ENCODE measurements around the gene DUSP9.
A peak's percentile ranks its signal among the peaks of the same experiment; 100 is the strongest.

DUSP9 gene

DNA sequence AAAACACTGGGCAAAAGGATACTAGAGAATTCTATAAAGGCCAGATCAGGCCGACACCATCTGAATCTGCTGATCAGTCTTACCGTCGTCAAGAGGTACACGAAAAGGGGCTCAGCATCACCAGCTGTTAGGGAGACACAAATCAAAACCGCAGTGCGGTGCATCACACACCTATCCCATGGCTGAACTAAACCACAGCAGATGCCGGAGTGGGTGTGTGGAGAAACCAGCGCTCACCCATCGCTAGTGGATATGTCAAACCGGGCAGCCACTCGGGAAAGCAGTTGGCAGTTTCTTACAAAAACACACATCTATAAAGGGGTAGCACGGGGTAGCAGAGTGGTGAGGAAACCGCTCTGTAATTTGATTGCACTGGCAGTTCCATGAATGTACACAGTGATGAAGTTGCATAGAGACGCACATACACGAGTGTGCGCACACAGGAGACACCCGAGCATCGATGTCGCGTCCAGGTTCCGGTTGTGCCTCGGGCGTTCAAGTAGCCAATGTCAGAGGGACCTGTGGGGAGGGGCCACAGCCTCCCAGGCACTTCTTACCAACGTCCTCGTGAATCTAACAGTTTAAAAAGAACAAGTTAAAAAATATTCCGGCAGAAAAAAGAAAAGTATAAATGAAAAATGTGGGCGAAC, 24.9 kb upstream of the DUSP9 start:
- no peak for DNase-seq (ENCODE audit: low spot score)

DNA sequence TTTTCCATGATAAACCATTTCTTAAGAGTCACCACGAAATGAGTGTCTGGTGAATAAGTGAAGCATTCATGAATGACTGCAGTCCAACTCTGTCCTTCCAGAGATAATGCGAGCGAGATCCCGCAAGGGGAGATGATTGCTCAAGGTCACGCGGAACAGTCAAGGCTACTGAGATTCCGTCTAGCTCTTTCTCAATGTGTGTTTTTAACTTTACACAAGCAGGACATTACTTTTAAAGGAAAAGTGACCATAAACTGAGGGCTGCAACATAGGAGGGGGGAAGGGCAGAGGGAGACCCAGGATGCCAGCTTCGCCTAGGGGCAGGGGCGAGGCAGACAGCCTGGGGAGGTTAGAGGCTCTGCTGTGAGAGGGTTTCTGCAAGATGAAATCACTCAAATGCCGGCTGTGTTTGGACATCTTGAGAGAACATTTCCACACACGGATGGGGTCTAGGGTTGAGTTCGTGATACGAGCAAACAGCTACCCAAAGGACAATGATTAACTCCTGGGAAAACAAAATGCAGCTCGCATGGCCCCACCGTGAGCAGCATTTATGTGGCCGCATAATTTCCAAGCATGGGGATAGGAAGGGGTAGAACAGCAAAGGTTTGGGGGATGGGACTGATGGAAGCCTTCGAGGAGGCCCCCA, 24.2 kb upstream of the DUSP9 start:
- DNase-seq (ENCODE audit: low spot score), result no peak

DNA sequence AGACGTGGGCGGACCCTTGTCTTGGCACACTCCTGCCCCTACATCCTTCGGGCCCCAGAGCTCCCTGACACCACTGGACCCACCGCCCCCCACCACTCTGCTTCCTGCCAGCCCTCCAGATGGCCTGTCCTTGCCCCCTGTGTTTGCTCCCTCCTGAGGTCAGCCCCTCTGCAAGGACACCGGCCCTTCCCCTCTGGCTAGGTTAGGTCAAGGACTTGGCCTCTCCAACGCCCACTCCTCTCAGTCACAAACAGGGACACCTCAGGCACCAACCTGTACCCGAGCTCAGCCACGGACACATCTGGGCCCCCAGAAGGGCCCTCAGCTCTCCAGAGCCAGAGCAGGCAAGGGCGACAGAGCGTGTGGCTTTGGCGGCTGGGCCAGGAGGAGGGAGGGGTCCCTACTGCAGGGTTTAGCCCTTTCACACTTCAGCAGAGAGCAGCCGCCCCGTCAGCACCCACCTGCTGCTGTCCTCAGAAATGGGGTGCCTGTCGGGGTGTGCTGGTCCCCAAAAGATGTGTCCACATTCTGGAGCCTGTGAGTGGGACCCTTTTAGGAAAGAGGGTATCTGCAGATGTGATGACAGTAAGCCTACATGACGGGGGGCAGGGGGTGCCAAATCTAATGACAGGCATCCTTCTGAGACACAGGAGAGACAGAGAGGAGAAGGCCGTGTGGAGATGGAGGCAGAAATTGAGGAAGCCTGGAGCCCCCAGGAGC, 23.5 kb upstream of the DUSP9 start:
- no peak for DNase-seq (ENCODE audit: low spot score)

DNA sequence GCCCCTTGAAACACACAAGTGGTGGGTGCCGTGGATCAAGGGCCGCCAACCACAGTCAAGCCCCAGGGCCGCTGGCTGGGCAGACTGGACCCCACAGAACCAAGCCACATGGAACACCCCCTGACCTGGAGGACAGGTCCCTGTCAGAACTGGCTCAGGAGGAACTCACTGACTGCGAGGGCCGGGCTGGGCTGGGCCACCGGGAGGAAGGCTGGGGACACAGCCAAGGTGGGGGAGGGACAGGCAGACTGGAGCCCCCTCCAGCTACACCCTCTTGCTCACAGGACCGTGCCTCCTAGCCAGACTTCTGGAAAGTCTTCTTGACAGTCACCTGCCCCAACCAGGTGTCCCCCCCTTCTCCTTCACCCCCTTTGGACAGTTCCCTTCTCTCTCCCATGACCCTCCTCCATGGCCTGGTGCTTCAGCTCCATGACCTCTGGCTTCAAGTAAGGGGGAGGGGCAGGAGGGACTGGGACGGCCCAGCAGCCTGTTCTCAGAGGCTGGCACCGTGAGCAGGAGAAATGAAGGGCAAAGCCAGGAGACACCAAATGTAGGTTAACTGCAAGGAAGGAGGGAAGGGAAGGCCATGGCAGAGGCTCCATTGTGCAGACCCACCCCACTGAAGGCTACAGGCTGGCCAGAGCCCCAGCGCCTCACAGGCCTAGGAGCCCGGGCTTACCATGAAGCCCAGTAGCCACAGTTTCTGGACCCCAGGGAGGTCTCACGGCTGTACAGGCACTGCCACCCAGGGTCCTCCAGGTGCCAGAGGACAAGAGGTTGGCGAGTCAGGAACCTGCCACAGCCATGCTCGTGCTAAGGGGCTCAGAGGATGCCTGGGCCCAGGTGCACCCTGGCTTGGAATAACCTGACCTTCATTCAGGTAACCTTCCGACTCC, 22.6 kb upstream of the DUSP9 start:
- no peak for DNase-seq (ENCODE audit: low spot score)

DNA sequence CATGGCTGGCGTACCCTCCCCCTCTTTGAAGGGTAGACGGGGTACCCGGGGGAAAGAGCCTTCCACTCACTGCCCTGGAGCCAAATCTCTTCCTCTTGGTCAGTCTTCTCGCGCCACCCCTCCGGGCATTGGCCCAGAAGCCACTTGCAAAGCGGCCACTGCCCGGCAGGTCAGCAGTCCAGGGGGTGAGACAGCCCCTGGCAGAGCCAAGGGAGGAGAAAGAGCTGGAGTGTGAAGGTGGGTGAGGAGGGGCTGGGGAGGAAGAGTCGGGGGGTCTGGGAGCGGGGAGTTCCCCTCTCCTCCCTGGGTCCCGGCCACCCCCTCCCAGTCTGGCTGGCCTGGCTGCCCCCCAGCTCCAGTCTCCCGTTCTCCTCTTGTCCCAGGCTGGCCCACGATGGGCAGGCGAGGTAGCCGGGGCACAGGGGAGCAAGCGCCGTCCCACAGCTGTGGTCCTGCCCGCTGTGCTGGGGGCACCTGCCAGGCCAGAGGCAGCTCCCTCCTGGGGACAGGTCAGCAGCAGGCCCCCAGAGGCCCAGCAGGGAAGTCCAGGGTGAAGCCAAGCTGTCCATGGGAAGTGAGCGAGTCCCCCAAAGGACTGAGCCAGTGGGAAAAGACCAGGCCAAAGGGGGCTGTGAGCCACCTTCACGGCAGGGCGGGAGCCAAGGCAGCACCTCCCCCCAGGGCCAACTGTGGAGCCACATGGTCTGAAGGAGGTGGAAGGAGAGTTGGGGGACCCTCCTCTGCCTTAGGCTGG, 21.6 kb upstream of the DUSP9 start:
- no peak for DNase-seq (ENCODE audit: low spot score)

DNA sequence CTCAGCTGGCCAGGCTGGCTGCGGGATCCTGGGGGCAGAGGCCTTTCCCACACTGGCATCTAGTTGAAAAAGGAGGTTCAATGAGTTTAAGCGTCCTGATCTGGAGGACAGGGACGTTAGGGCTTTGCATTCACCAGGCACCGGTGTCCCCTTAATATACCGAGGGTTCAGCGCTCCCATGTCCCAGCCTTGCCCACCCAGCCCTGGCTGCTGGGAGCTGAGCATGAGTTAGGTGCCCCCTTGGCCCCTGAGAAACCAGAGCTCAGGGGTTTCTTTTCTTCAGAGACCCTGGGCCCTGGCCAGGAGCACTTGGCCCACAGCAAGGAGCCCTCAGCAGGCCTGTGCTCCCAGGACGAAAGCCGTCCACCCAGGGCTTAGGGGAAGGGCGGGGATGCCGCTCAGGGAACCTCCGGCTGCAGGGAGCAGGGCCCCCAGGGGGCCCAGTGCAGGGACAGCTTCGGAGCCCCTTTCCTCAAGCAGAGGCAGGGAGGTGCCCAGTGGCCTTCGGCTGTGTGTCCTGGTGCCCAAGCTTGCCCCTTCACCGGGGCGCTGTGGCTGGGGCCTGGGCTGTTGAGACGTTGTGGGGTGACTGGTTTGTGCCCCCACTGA, 20.9 kb upstream of the DUSP9 start:
- DNase-seq (ENCODE audit: low spot score), result no peak

DNA sequence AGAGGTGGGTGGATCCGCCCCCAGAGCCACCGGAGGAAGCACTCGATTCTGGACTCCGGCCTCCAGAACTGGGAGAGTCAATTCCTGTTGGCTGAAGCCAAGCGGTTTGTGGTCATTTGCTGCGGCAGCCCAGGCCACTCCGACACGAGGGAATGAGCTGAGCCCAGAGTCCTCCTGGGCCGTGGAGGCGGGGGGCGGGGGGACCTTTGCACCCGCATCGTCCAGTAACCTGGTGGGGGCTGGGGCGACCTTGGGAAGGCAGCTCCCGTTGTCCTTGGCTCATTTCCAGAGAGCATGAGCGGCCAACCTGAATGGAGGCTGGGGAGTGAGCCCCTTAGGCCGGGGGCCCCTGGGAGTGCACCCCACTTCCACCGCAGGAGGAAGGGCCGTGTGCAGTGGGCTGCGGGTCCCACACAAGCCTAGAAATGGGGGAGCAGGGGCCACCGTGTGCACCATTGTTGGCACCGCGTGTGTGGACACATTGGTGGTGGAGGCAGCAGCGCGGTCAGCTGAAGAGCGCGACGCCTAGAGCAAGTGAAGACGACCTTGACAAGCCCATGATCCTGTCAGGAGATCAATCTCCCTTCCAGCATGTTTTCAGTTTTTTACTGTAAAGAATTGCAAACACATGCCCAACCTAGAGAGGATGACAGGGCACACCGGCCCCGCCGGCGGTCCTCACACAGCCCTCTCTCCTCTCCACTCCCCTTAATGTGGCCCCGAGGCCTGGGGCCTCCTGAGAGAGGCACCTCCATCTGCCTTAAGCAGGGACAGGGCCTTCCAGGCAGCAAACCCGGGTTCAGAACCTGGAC, 19.9 kb upstream of the DUSP9 start:
- no peak for DNase-seq (ENCODE audit: low spot score)

DNA sequence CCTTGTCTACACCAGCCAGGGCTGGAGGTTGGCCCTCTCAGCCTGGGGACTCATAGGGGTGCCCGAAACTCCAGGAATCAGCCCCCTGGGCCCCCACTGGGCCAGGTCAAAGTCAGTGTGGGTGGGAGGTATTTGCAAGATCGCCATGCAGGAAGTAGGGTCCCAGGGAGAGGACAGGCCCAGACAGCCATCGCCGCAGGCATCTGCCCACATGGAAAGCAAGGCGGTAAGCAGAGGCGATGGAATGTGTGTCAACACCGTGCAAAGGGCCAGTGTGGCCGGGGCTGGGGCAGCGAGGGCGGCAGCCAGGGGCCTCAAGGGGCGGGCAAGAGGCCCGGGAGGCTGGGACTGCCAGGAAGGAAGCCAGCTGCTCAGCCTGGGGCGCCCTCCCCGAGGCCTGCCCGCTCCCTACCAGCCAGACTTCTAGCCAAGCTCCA, 19.3 kb upstream of the DUSP9 start:
- DNase-seq (ENCODE audit: low spot score), result no peak

DNA sequence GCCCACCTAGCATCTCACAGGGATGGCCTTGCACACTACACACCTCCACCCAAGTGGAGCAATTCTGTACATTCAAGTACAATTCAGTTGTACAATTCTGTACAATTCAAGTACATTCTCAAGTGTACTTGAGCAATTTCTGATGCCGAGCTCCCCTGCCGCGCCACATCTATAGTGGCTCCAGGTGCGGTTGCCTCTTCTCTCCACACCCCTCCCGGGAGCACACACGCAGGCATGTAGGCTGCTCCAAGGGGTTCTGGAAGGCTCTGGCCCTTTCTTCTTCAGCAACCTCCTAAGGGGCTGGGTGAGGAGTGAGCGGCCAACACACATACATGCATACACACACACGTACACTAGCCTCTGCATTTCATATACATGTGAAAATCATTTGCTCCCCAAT, 18.9 kb upstream of the DUSP9 start:
- no peak for DNase-seq (ENCODE audit: low spot score)

DNA sequence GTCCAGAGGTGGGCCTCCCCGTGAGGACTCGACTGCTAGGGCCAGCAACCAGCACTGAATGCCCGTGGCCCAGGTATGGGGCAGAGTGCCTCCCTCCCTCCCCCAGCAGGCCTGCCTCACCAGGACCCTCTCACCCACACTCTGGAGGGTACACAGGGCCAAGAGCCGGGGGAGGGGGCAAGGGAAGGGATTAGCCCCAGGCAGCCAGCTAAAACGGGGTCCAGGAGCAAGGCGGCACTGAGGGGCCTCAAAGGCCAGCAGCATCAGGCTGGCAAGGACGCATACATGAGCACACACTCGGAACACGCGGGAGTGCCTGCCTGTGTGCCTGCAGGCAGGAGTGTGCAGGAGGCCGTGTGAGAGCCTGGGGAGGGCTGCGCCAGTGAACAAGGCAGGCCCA, 18.3 kb upstream of the DUSP9 start:
- no peak for DNase-seq (ENCODE audit: low spot score)

DNA sequence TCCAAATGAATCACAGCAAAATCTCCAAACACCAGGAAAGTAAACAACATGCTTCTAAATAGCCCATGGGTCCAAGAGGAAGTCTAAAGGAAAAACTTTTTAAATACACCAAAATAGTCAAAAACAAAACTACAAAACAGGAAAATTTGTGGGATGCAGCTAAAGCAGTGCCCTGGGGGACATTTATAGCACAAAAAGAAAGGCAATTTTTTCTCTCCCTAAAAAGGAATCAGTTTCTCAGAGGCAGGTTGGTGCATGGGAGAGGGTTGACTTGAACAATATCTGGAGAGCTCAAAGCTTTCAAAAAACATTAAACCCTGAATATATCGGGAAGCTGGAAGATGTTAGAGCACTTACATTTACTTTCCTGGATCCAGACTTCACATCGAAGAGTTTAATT, 15.7 kb upstream of the DUSP9 start:
- no peak for DNase-seq (ENCODE audit: low spot score)

DNA sequence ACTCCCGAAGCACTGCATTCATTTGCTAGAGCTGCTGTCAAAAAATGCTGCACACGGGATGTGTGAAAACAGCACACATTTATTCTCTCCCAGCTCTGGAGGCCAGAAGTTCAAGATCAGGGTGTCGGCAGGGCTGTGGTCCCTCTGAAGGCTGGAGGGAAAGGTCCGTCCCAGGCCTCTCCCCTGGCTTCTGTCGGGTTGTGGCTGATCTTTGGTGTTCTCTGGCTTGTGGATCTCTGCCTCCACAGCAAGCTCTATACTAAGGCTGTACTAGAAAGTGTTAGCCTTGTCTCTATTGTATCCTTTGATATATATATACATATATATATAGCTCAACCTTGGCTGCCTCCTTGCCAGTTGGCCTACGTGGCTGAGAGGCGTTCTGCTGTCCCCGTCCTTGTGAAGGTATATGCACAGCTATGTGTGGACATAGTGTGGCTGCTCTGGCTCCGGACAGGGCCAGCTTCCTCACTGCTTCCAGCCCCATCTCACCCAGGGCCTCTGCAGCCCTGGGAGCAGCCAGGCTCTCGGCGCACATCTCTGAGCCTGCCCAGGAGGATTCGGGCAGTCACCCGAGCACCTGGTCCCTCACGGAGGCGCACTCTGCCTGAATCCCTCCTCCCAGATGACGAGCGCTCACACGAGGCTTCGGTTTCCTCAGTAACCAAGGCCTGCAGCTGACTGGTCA, 15.0 kb upstream of the DUSP9 start:
- no peak for DNase-seq (ENCODE audit: low spot score)

DNA sequence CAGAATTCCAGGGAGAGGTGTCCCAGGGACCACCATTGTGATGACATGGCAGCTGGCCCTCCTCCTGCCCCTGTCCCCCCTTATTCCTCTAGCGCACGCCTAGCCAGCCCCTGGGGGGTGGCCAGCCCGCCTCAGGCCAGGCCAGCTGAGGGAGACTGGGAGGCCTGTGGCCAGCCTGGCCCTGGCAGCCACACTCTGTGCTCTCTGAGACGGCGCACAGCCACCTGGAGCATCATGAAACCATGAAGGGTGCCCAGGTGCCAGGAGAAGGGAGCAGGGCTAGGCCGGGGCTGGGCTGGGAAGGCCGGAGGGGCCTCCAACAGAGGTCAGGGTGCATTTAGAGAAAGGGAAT, 14.4 kb upstream of the DUSP9 start:
- no peak for DNase-seq (ENCODE audit: low spot score)

DNA sequence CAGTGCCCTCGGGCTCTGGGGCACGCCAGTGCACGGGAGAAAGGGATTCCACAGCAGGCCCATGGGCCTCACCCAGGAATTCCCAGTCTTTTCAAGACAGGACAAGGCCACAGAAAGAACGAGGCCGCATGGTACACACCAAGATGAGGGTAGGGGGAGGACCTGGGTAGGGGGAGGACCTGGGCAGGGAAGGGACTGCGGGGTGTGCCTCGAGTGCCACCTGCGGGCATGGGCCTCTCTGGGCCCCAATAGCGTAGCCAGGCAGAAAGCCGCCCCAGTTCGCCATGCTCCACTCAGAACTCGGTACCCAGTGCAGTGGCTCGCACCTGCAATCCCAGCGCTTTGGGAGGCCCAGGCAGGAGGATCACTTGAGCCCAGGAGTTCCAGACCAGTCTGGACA, 14.0 kb upstream of the DUSP9 start:
- DNase-seq (ENCODE audit: low spot score), result no peak

DNA sequence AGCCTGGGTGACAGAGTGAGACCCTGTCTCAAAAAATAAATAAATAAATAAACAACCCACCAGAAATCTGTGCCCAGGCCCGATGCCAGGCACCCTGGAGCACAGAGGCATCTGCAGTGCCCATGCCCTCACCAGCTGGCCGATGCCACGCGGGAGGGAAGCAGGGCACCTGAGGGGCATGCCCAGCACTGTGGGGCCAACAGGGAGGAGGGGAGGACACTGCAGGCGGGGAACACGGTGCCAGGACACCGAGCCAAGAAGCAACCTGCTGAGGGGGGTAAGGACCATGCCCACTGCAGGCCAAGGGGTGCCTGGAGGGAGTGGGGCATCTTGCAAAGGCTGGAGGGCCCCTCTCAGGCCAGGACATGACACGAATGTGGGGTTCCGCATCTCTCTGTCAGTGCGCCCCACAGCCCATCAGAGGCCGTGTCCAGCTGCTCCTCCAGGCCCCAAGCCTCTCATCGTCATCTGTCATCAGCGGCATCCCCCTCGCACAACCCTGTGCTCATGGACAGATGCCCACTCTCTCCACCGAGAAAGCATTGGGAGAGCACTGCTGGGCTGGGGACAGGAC, 13.3 kb upstream of the DUSP9 start:
- no peak for DNase-seq (ENCODE audit: low spot score)

DNA sequence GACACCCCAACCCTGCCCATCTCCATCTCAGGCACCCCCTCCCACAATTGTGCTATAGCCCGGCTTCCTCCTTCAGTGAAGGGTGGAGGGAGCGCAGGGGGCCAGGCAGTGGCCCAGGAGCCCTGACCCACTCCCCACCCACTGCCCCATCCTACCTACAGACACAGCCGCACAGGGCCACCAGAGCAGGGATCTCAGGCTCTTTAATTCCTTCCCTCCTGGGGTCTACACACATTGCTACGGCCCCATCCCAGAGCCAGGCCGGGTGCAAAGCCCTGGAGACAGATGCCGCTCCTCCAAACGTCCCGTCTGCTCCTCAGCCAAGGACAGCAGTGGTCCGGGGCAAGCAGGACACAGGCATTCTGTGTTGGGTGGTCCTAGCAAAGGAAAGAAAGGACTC, 12.8 kb upstream of the DUSP9 start:
- DNase-seq (ENCODE audit: low spot score), result no peak

DNA sequence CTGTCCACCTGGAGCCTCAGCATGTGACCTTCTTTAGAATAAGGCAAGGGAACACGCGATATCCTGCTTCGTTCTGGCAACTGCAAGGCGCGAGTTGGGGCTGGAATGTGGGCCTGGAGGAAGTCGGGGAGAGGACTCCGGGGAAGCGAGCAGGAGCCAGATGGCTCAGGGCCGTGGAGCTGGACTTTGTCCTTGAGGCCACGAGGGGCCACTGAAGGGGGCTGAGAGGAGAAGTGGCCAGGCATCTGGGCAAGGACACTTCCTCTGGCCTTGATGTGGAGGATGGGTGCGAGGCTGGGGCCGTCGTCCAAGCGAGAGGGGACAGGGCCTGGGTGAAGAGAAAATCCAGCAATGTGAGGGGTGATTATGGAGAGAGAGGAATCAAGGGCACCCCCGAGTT, 12.2 kb upstream of the DUSP9 start:
- no peak for DNase-seq (ENCODE audit: low spot score)

DNA sequence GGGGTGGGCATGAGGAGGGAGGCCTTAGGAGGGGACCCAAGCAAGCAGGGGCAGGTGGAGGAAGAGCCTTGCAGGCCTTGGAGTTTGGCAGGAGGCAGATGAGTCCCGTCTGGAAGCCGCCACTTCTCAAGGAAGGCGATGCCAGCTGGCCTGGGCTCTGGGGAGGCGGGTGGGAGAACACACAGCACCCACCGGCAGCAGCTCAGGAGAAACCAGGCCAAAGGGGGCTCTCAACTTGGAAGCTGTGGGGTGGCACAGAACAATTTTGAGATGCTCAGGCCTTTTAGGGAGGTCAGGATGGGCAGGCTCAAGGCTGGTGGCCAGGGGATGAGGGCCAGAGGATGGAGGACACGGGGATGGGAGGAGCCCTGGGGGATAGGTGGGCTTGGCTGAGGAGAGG, 11.6 kb upstream of the DUSP9 start:
- DNase-seq (ENCODE audit: low spot score), result no peak

DNA sequence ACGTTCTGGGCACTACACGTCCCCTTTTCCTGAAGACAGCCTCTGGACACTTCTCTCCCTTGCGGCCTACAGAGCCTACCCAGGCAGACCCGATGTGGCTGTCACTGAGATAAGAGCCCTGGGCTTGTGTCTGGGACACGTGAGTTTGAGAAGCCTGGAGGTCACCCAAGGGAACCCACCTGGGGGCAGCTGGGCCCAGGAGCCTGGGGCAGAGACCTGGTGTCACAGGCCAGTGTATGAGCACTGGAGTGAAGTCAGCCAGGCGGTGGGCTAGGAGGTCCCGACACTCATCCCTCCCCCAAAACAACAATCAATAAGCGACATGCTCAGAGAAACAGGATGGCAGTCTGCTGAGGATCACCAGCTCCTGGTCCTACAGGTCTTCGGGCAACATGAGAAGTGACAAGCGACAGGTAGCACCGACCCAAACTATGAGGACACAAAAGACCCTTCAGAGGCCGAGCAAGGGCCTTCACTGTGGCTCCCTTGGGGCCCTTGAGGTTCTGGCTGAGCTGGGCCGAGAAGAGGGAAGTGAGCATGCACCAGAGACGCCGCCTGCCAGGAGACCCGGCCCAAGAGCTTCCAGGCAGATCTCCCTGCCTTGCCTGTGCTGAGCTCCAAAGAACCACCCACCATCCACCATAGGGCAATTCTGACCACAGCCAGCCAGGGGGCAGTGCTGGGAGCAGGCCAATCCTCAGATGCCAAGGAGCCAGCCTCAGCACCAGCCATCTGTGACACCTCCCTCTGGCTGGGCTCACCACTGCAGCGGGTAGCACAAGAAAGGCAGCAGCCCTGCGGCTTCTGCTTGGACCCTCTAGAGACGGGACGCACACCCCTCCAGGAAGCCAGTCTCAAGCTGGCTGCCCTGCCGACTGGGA, 11.0 kb upstream of the DUSP9 start:
- peak; percentile 6 for DNase-seq (ENCODE audit: low spot score)
